ENCODE results near the gene ASPN.

GRCh38 chr9:92494856-92495255, 12.6 kb upstream of the ASPN start:
- TF ChIP-seq POLR2AphosphoS5 (IDR thresholded peaks at IDR 0.05) (no peak), CTCF (IDR thresholded peaks at IDR 0.05) (no peak), POLR2A (IDR thresholded peaks at IDR 0.05) (no peak)

Measured in transverse colon (tissue), 4 donors.